Stomach (tissue), 9 donors: ENCODE results near the gene ACR. TPM values are rescaled to one million over a fixed set of nuclear protein-coding genes. Genes with fewer than 3 reads are reported as not detected.
"Not testable (repeated sequence)": the region's sequence is repeated elsewhere in the genome, so short reads cannot be mapped to it uniquely, and the experiment has no call there.

ENCODE experiments used
- DNase-seq, 2 donors: peaks; one replicate each; pipeline versions ENCODE4 v3.0.0 to v3.0.0-alpha.2; 2013 to 2019
- H3K27ac ChIP-seq, 5 donors: fragments of 200-600 bp in 4 of 5; sonication (generic) in 4 of 5; one replicate each; pipeline ENCODE4 v1.5.1; 2013 to 2019; ENCODE audit warnings: mild to moderate bottlenecking in 1 of 5, moderate library complexity in 1 of 5
- H3K27me3 ChIP-seq, 3 donors: fragments of 200-600 bp; sonication (generic); one replicate each; pipeline ENCODE4 v1.5.1; 2017 to 2019; ENCODE audit warnings: mixed run types in 1 of 3
- H3K36me3 ChIP-seq, 4 donors: fragments of 200-600 bp; sonication (generic); 1 replicate in 3 of 4; 2 replicates in 1 of 4; pipeline ENCODE4 v1.5.1; 2016 to 2019
- H3K4me1 ChIP-seq, 4 donors: fragments of 200-600 bp; sonication (generic); one replicate each; pipeline ENCODE4 v1.5.1; 2016 to 2019
- H3K4me3 ChIP-seq, 4 donors: fragments of 200-600 bp; sonication (generic) in 3 of 4; one replicate each; pipeline ENCODE4 v1.5.1; 2016 to 2019; ENCODE audit warnings: mild to moderate bottlenecking in 1 of 4
- H3K9me3 ChIP-seq, 4 donors: fragments of 200-600 bp; sonication (generic); one replicate each; pipeline ENCODE4 v1.5.1; 2016 to 2019
- POLR2AphosphoS5 ChIP-seq, 3 donors: sonication (generic); formaldehyde crosslinking; IDR thresholded peaks; one replicate each; pipeline ENCODE4 v1.6.1; 2016; ENCODE audit warnings: antibody characterized with exemption in 3 of 3
- WGBS, 5 donors: extraction: QIAGEN DNeasy Blood & Tissue Kit in 3 of 5; methylation state at CpG; one replicate each; pipeline versions ENCODE4 v1.1.5 to v1.1.7; 2013 to 2018; 5-methylcytosine and 5-hydroxymethylcytosine counted together
- intact Hi-C: fragments of 100-400 bp; cut with DNase I; formaldehyde crosslinking; loops from one replicate; pipeline ENCODE4 v1.15.1; 2023; ENCODE audit warnings: low total_unique reads
- polyA plus RNA-seq, 3 donors: library from polyadenylated mRNA; stranded (reverse); fragments of 200-250 nt; gene quantifications; one replicate each; pipeline ENCODE4 v1.2.3, GENCODE V29; 2013
- small RNA-seq, 4 donors: library from RNA; depleted of rRNA; stranded (forward); fragments of <200 nt; gene quantifications; one replicate each; pipeline ENCODE3, GENCODE V24; 2016
- total RNA-seq, 5 donors: library from RNA; depleted of rRNA; stranded (reverse); fragments of >200 nt; gene quantifications; one replicate each; pipeline versions ENCODE4 v1.1.0 to v1.2.3, GENCODE V29; 2014 to 2016
- donor health status: healthy with polysubstance abuse.
- donor health status: Bipolar disorder and iron deficiency.
- donor health status: healthy.

The ACR gene
- total and polyA plus RNA-seq, 8 donors, result 0.19 to 0.37 (median 0.23) TPM; not detected in 5

- H3K27ac ChIP-seq, result peak within 1 kb of the TSS in 2 of 5 donors; percentile 60 to 61
- not testable (repeated sequence) for H3K4me1 ChIP-seq
- WGBS, 5 donors, result 0 to 1% (median 0%) methylated on average over 22 to 59 of the region's 77 CpGs; no CpG with 5 or more reads in 1 of the 5 donors
Measured at GRCh38 chr22:50783033-50783879, 45.3 kb downstream of the ACR start, which contains the start of gene RABL2B. TSS of gene RABL2B (minus strand) at chr22:50783636. CDS start at chr22:50782294, 1,342 bp downstream.

GRCh38 chr22:50783880-50784276 is 45.9 kb downstream of the ACR start:
- H3K4me3 ChIP-seq, result peak overlapping the region; percentile 48 to 71 (median 56)
- intact Hi-C loops, H3K4me1 ChIP-seq, H3K27me3 ChIP-seq, H3K9me3 ChIP-seq, H3K36me3 ChIP-seq: not testable (repeated sequence)
- peak overlapping the region in 2 of 5 donors; percentile 60 to 61 for H3K27ac ChIP-seq
- DNase-seq, result peak in 1 of 2 donors; percentile 12
- whole genome bisulfite sequencing, 5 donors, result 0 to 2% (median 0%) methylated on average over 8 to 11 of the region's 16 CpGs

More at GRCh38 chr22:50783033-50783879, 45.3 kb downstream of the ACR start, which contains the start of gene RABL2B:
- TF ChIP-seq POLR2AphosphoS5 (IDR thresholded peaks at IDR 0.05), result peak in 2 of 3 donors; percentile 64 to 73
- H3K36me3 ChIP-seq, H3K9me3 ChIP-seq, intact Hi-C loops, H3K27me3 ChIP-seq: not testable (repeated sequence)
- DNase-seq, result peak; percentile 93 to 95
- H3K4me3 ChIP-seq, result peak within 1 kb of the TSS; percentile 48 to 71 (median 56)

- H3K36me3 ChIP-seq, H3K4me1 ChIP-seq, H3K27ac ChIP-seq, H3K27me3 ChIP-seq, H3K4me3 ChIP-seq, DNase-seq, H3K9me3 ChIP-seq, intact Hi-C loops: not testable (repeated sequence)
- 84 to 95% (median 90%) methylated on average over 5 of the region's 5 CpGs for WGBS, 5 donors
Measured at GRCh38 chr22:50785289-50785688, 47.3 kb downstream of the ACR start.

- intact Hi-C loops, H3K4me3 ChIP-seq, H3K4me1 ChIP-seq, H3K9me3 ChIP-seq, H3K27me3 ChIP-seq, H3K36me3 ChIP-seq, H3K27ac ChIP-seq, DNase-seq: not testable (repeated sequence)
- 49 to 89% (median 78%) methylated on average over 3 to 4 of the region's 5 CpGs; no CpG with 5 or more reads in 1 of the 5 donors for WGBS, 5 donors
Measured at GRCh38 chr22:50786936-50787335, 48.9 kb downstream of the ACR start.

Small RNA genes within 50 kb of the gene (small RNA-seq; reads per million reads assigned to genes)
- gene RNU6-409P, result 0 reads per million in 4 donors

Other genes with a start within 250 kb of the ACR start
- gene LMF2, start 230.5 kb upstream of the ACR start, total RNA-seq, result 100 to 1,000 TPM in 1 of 5 donors, 10 to 100 TPM in 4; 11.9 to 212 (median 58.5) TPM
- gene LMF2, start 230.5 kb upstream of the ACR start, polyA plus RNA-seq, result 10 to 100 TPM; 13.1 to 73.4 (median 25.6) TPM
- 10 to 100 TPM; 12.9 to 34.8 (median 23.2) TPM for gene NCAPH2, start 230.0 kb upstream of the ACR start, total RNA-seq
- 10 to 100 TPM; 34.5 to 47.9 (median 38.4) TPM for gene NCAPH2, start 230.0 kb upstream of the ACR start, polyA plus RNA-seq
- not detected for gene SCO2, start 212.6 kb upstream of the ACR start, total RNA-seq
- gene SCO2, start 212.6 kb upstream of the ACR start, polyA plus RNA-seq, result 1 to 10 TPM in 2 of 3 donors, under 1 TPM in 1; 0.92 to 7.5 (median 1.9) TPM
- gene TYMP, start 208.2 kb upstream of the ACR start, total RNA-seq, result 100 to 1,000 TPM in 2 of 5 donors, 10 to 100 TPM in 3; 14.3 to 146 (median 78.8) TPM
- gene TYMP, start 208.2 kb upstream of the ACR start, polyA plus RNA-seq, result 100 to 1,000 TPM in 1 of 3 donors, 10 to 100 TPM in 2; 46.3 to 162 (median 61.6) TPM
- not detected for gene KLHDC7B, start 192.3 kb upstream of the ACR start, total RNA-seq
- gene KLHDC7B, start 192.3 kb upstream of the ACR start, polyA plus RNA-seq, result under 1 TPM in 2 of 3 donors, not detected in 1; 0.25 to 0.46 TPM
- gene SYCE3, start 175.3 kb upstream of the ACR start, total RNA-seq, result not detected
- 1 to 10 TPM in 1 of 3 donors, under 1 TPM in 1, not detected in 1; 0.80 to 1.9 TPM for gene SYCE3, start 175.3 kb upstream of the ACR start, polyA plus RNA-seq
- 100 to 1,000 TPM in 2 of 5 donors, 10 to 100 TPM in 1, 1 to 10 TPM in 2; 6.6 to 164 (median 54.5) TPM for gene CPT1B, start 159.8 kb upstream of the ACR start, total RNA-seq
- 10 to 100 TPM in 2 of 3 donors, 1 to 10 TPM in 1; 9.8 to 31.8 (median 10.1) TPM for gene CPT1B, start 159.8 kb upstream of the ACR start, polyA plus RNA-seq
- 100 to 1,000 TPM in 2 of 5 donors, 10 to 100 TPM in 3; 31.9 to 283 (median 81.2) TPM for gene CHKB, start 155.4 kb upstream of the ACR start, total RNA-seq
- gene CHKB, start 155.4 kb upstream of the ACR start, polyA plus RNA-seq, result 100 to 1,000 TPM; 107 to 152 (median 129) TPM
- gene MAPK8IP2, start 137.4 kb upstream of the ACR start, total RNA-seq, result 1 to 10 TPM in 2 of 5 donors, under 1 TPM in 3; 0.43 to 5.8 (median 0.89) TPM
- gene MAPK8IP2, start 137.4 kb upstream of the ACR start, polyA plus RNA-seq, result 1 to 10 TPM in 1 of 3 donors, under 1 TPM in 2; 0.61 to 1.6 (median 0.81) TPM
- 10 to 100 TPM in 4 of 5 donors, 1 to 10 TPM in 1; 7.7 to 88.1 (median 46.8) TPM for gene ARSA, start 110.1 kb upstream of the ACR start, total RNA-seq
- gene ARSA, start 110.1 kb upstream of the ACR start, polyA plus RNA-seq, result 10 to 100 TPM; 27.0 to 45.7 (median 41.2) TPM
- gene SHANK3, start 65.4 kb upstream of the ACR start, total RNA-seq, result 10 to 100 TPM in 2 of 5 donors, 1 to 10 TPM in 3; 2.5 to 31.2 (median 7.6) TPM
- 1 to 10 TPM; 3.2 to 5.4 (median 3.4) TPM for gene SHANK3, start 65.4 kb upstream of the ACR start, polyA plus RNA-seq
- gene RABL2B, start 45.4 kb downstream of the ACR start, total RNA-seq, result 10 to 100 TPM in 3 of 5 donors, 1 to 10 TPM in 2; 6.6 to 18.1 (median 11.3) TPM
- gene RABL2B, start 45.4 kb downstream of the ACR start, polyA plus RNA-seq, result 10 to 100 TPM; 13.1 to 15.6 (median 13.5) TPM